A673 (cell line): ENCODE results near the gene PIEZO1. TPM values are rescaled to one million over a fixed set of nuclear protein-coding genes. Genes with fewer than 3 reads are reported as not detected.

Experiments used
- BruUV-seq: library from RNA; stranded (reverse); fragments of 400-500 nt; replicated peaks from 2 replicates; lab custom pipeline; 2021; lab: Mats Ljungman, UMichigan
- CTCF ChIA-PET: fragments of 300-600 bp; sonication (Branson Sonifier 250); formaldehyde crosslinking; loops from one replicate; lab custom pipeline; 2022; ENCODE audit warnings: antibody characterized with exemption; lab: Charles Lee
- POLR2A ChIA-PET: fragments of 300-600 bp; sonication (Branson Sonifier 250); formaldehyde crosslinking; loops from one replicate; lab custom pipeline; 2022; ENCODE audit warnings: antibody characterized with exemption; ENCODE audit not compliant: low non-redundant PET; lab: Charles Lee
- DNase-seq: peaks from one replicate; pipeline ENCODE4 v3.0.0-alpha.2; 2015; ENCODE audit warnings: low spot score
- H3K27ac ChIP-seq: fragments of 200-600 bp; sonication (generic); 2 replicates; pipeline ENCODE4 v1.5.1; 2016; ENCODE audit warnings: mixed run types, low read depth, mild to moderate bottlenecking, mixed read lengths, antibody characterized with exemption, low read length; ENCODE audit not compliant: poor library complexity, severe bottlenecking
- H3K27me3 ChIP-seq: fragments of 200-600 bp; sonication (generic); replicated peaks from 2 replicates; pipeline ENCODE4 v1.6.1; 2017; ENCODE audit warnings: mixed run types, low read depth, mild to moderate bottlenecking, mixed read lengths, antibody characterized with exemption, low read length; ENCODE audit not compliant: insufficient read depth, poor library complexity
- H3K36me3 ChIP-seq: fragments of 200-600 bp; sonication (generic); 2 replicates; pipeline ENCODE4 v1.6.1; 2016; ENCODE audit warnings: mixed run types, mild to moderate bottlenecking, mixed read lengths, antibody characterized with exemption, low read length; ENCODE audit not compliant: insufficient read depth, poor library complexity, severe bottlenecking
- H3K4me1 ChIP-seq: fragments of 200-600 bp; sonication (generic); 2 replicates; pipeline ENCODE4 v1.6.1; 2017; ENCODE audit warnings: mixed run types, mild to moderate bottlenecking, mixed read lengths, antibody characterized with exemption, low read length; ENCODE audit not compliant: insufficient read depth, poor library complexity, severe bottlenecking
- H3K4me3 ChIP-seq: fragments of 200-600 bp; sonication (generic); 2 replicates; pipeline ENCODE4 v1.5.1; 2016; ENCODE audit warnings: low read depth, mixed run types, mild to moderate bottlenecking, mixed read lengths, low read length; ENCODE audit not compliant: poor library complexity, severe bottlenecking
- H3K9me3 ChIP-seq: fragments of 200-600 bp; sonication (generic); 2 replicates; pipeline ENCODE4 v1.6.1; 2016; ENCODE audit warnings: mixed run types, low read depth, mild to moderate bottlenecking, mixed read lengths, antibody characterized with exemption, low read length; ENCODE audit not compliant: poor library complexity, severe bottlenecking
- EZH2 ChIP-seq: fragments of 200-600 bp; sonication (generic); IDR thresholded peaks from 2 replicates; pipeline ENCODE4 v1.6.1; 2017; ENCODE audit warnings: borderline replicate concordance, low read depth, mild to moderate bottlenecking, mixed read lengths, antibody characterized with exemption, low read length; ENCODE audit not compliant: poor library complexity, severe bottlenecking
- intact Hi-C: fragments of 100-400 bp; cut with micrococcal nuclease; formaldehyde crosslinking; loops from one replicate; pipeline ENCODE4 v1.10.0; 2022; ENCODE audit not compliant: unreplicated experiment
- total RNA-seq: library from RNA; stranded (reverse); gene quantifications from 2 replicates; pipeline ENCODE4 v1.2.3, GENCODE V29; 2021
- TF ChIP-seq, protein P1 (sequence below): fragments of 300-800, 200-600 bp; sonication (generic); conservative IDR thresholded peaks from 2 replicates; pipeline ENCODE4 v1.5.1; 2017; ENCODE audit warnings: low read depth, mild to moderate bottlenecking, antibody characterized with exemption, low read length, moderate library complexity, mixed read lengths

The PIEZO1 gene
- total RNA-seq, 1 experiment from 2014 or later: 174 TPM

GRCh38 chr16:88700322-88700635 lies 84.7 kb downstream of the PIEZO1 start:
- POLR2A ChIA-PET: no interaction called here
- DNase-seq: no peak
- TF ChIP-seq EZH2: no peak
- TF ChIP-seq, protein P1, sequence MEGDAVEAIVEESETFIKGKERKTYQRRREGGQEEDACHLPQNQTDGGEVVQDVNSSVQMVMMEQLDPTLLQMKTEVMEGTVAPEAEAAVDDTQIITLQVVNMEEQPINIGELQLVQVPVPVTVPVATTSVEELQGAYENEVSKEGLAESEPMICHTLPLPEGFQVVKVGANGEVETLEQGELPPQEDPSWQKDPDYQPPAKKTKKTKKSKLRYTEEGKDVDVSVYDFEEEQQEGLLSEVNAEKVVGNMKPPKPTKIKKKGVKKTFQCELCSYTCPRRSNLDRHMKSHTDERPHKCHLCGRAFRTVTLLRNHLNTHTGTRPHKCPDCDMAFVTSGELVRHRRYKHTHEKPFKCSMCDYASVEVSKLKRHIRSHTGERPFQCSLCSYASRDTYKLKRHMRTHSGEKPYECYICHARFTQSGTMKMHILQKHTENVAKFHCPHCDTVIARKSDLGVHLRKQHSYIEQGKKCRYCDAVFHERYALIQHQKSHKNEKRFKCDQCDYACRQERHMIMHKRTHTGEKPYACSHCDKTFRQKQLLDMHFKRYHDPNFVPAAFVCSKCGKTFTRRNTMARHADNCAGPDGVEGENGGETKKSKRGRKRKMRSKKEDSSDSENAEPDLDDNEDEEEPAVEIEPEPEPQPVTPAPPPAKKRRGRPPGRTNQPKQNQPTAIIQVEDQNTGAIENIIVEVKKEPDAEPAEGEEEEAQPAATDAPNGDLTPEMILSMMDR: no peak
- peaks cover 33% of the 10 kb centered on the region for H3K4me1 ChIP-seq
- no peak overlapping the region for H3K4me3 ChIP-seq
- CTCF ChIA-PET: no interaction called here
- peak overlapping the region; percentile 82 for H3K27ac ChIP-seq
- H3K9me3 ChIP-seq: no peaks in the 10 kb centered on the region
- no TSS peak for BruUV-seq
- no peaks in the 10 kb centered on the region for H3K27me3 ChIP-seq
- intact Hi-C loops: no loop called here
- H3K36me3 ChIP-seq: peaks cover 12% of the 10 kb centered on the region

DNA sequence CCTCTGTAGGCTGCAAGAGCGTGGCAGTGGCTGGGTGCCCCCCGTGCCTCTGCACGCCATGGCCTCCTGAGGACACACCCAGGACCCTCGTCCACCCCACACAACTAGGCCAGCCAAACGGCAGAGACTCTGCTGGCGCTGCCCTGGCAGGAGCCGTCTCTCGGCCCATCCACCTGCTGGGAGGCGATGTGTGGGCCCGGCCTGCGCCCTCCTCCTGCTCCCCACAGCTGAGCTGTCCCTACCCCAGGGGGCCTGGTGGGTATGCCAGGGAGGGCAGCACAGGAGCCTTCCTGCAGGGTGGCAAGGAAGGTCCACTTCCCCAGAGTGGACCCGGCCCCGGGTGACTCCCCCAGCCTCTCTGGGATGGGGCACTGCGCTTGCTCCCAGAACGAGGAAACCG lies 85.8 kb downstream of the PIEZO1 start:
- no peaks in the 10 kb centered on the region for H3K9me3 ChIP-seq
- H3K27ac ChIP-seq: no peak overlapping the region
- H3K4me1 ChIP-seq: peaks cover 33% of the 10 kb centered on the region
- intact Hi-C loops: no loop called here
- POLR2A ChIA-PET: no interaction called here
- BruUV-seq: no TSS peak
- H3K4me3 ChIP-seq: no peak overlapping the region
- DNase-seq: no peak
- H3K36me3 ChIP-seq: peaks cover 12% of the 10 kb centered on the region
- H3K27me3 ChIP-seq: no peaks in the 10 kb centered on the region
- TF ChIP-seq, protein P1: no peak
- no peak for TF ChIP-seq EZH2
- CTCF ChIA-PET: no interaction called here

DNA sequence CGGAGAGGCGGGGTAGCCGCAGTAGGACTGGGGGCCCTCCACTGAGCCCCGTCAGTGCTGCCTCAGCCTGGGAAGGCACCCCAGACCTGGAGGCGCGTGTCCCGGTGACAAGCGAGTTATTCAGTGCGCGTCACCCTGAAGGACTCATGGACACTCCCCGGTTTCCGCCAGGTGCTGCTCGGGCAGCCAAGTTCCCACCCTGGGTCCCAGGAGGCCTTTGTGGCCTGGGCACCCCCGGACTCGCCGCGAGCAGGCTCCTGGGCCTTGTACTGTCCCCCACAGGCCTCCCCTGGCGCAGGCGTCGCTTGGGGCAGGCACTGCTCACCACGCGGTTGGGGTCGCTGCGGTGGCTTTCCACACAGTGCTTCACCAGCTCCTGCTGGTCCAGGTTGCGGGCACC lies 86.4 kb downstream of the PIEZO1 start:
- intact Hi-C loops: no loop called here

More for the DNA sequence above, 86.4 kb downstream of the PIEZO1 start:
- no TSS peak for BruUV-seq
- ChIA-PET POLR2A (no interaction called here), CTCF (no interaction called here)
- peaks cover 28% of the 10 kb centered on the region for H3K4me1 ChIP-seq
- no peak overlapping the region for H3K27ac ChIP-seq
- H3K27me3 ChIP-seq: no peaks in the 10 kb centered on the region
- no peaks in the 10 kb centered on the region for H3K9me3 ChIP-seq
- DNase-seq: no peak
- TF ChIP-seq, protein P1: no peak
- no peak for TF ChIP-seq EZH2
- peaks cover 12% of the 10 kb centered on the region for H3K36me3 ChIP-seq
- H3K4me3 ChIP-seq: no peak overlapping the region
